GM10266 (cell line): ENCODE measurements around the gene NIPA2.

Source experiments
- DNase-seq: peaks from one replicate; pipeline ENCODE4 v3.0.0; 2012; ENCODE audit errors: extremely low spot score
- TF ChIP-seq, protein P1 (sequence below): IDR thresholded peaks from 2 replicates; pipeline ENCODE4 v1.5.1; 2012; ENCODE audit warnings: mild to moderate bottlenecking, low read depth; ENCODE audit not compliant: control insufficient read depth, insufficient read depth; ENCODE audit errors: missing control alignments

NIPA2 gene

DNA sequence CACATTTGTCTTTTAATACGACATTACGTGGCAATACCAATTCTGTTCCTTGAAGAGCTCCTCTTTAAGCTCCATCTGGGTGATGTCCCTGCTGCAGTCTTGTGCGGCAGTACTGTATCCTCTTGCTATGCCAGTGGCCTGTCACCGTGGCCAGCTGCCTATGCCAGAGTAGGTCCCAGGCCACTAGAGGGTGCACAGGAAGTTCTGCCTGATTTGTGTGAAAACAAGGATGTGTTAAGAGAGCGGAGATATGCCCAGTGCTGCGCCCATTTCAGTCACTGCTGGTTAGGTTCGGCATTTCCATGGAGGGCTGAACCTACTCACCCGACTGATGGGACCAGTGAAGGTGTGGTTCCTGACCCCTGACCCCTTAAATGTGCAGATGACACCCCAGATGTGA is 26.8 kb upstream of the NIPA2 start:
- DNase-seq, result no peak
- TF ChIP-seq, protein P1, sequence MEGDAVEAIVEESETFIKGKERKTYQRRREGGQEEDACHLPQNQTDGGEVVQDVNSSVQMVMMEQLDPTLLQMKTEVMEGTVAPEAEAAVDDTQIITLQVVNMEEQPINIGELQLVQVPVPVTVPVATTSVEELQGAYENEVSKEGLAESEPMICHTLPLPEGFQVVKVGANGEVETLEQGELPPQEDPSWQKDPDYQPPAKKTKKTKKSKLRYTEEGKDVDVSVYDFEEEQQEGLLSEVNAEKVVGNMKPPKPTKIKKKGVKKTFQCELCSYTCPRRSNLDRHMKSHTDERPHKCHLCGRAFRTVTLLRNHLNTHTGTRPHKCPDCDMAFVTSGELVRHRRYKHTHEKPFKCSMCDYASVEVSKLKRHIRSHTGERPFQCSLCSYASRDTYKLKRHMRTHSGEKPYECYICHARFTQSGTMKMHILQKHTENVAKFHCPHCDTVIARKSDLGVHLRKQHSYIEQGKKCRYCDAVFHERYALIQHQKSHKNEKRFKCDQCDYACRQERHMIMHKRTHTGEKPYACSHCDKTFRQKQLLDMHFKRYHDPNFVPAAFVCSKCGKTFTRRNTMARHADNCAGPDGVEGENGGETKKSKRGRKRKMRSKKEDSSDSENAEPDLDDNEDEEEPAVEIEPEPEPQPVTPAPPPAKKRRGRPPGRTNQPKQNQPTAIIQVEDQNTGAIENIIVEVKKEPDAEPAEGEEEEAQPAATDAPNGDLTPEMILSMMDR, result peak; percentile 42

GRCh38 chr15:22813844-22814243 is 24.6 kb upstream of the NIPA2 start:
- no peak for DNase-seq
- TF ChIP-seq, protein P1, result no peak

DNA sequence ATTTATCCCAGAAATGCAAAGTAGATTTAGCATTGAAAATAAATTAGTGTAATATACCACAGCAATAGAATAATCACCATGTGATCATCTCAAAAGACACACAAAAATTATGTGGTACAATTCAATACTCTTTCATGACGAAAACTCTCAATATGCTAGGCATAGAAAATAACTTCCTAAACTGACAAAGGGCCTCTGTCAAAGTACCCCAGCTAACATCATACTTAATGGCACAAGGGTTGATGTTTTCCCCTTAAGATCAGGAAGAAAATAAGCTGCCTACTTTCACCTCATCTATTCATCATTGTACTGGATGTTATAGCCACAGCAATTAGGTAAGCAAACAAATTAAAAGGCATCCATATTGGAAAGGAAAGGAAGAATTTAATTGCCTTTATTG is 22.7 kb upstream of the NIPA2 start:
- TF ChIP-seq, protein P1, result no peak
- DNase-seq, result no peak

DNA sequence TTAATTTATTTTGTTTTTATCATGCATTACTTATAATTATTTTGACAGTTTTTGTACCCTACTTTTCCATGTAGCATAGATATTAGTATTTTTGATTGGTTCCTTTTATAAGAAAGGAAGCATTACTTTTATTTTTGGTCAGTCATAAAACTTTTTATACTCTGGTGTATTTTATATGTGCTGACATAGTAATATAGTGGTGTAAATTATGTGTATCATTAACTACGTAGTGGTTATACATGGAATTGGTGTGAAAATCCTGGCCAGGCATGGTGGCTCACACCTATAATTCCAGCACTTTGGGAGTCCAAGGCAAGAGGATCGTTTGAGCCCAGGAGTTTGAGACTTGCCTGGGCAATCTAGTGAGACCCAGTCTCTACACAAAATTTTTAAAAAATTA is 18.8 kb upstream of the NIPA2 start:
- TF ChIP-seq, protein P1, result no peak
- no peak for DNase-seq

DNA sequence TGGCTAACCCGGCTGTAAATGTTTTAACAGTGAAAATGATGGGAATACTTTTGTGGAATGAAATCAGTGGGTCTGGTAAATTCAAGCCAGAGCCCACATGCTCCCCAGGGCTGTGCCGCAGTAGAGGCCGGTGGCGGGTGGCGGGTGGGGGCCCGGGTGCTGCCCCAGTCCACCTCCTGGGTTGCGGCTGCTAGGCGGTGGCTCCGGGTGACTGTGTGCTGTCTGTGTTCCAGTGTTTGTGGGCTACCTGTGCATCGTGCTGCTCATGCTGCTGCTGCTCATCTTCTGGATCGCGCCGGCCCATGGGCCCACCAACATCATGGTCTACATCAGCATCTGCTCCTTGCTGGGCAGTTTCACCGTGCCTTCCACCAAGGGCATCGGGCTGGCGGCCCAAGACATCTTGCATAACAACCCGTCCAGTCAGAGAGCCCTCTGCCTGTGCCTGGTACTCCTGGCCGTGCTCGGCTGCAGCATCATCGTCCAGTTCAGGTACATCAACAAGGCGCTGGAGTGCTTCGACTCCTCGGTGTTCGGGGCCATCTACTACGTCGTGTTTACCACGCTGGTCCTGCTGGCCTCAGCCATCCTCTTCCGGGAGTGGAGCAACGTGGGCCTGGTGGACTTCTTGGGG is 14.9 kb upstream of the NIPA2 start:
- TF ChIP-seq, protein P1, result no peak
- DNase-seq, result no peak

DNA sequence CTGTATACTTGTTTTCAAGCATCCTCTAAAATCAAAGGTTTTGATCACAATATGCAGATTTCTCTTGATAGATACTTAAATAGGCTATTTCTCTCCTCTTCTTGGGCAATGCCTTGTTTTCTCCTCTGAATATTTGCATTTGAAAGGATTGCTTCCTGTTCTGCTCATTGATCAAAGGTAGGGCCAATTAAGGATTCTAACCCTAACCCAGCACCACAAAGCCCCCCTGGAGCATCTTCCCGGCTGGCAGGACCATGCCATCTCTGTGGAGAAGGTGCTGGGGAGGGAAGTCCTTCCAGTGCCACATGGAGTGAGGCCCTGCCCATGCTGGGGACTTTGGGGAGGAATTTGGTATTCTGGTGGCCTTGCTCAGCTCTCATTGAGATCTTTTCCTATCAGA is 11.3 kb upstream of the NIPA2 start:
- DNase-seq, result no peak
- TF ChIP-seq, protein P1, result no peak

DNA sequence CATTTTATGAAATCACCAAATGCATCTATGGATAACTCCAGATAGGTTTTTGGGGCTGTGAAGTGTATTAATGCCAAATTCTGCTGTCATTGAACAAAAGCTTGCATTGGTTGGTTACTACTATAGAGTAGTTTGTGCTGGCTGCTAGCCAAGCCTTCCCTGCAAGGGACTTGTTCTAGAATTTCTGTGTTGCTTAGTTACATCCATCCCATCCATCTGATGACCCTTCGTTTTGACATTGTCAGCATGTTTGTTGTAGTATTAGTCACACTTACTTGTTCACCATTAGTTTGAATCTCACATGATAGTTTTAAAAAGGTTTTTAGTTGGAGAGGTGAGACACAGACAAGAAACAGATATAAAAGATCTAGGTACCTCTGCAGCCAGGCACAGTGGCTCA is 7.0 kb upstream of the NIPA2 start:
- DNase-seq, result no peak
- TF ChIP-seq, protein P1, result no peak
